GM23338 (cell line): ENCODE measurements around the gene TMEM169. TPM values are rescaled to one million over a fixed set of nuclear protein-coding genes. Genes with fewer than 3 reads are reported as not detected.

ENCODE experiments used
- ATAC-seq: fragments of 200-7000 bp; cut with Tn5 transposase; 3 replicates; pipeline ENCODE4 v1.9.1; 2020
- DNase-seq: peaks from one replicate; pipeline ENCODE4 v3.0.0-alpha.2; 2015; ENCODE audit warnings: low spot score
- H2AFZ ChIP-seq: fragments of 200-600 bp; sonication (generic); 2 replicates; pipeline ENCODE4 v1.8.0; 2016; ENCODE audit warnings: antibody characterized with exemption, mild to moderate bottlenecking, moderate library complexity
- H3F3A ChIP-seq: fragments of 200-600 bp; sonication (generic); replicated peaks from 2 replicates; pipeline ENCODE4 v1.8.0; 2017; ENCODE audit warnings: antibody characterized with exemption, mixed run types, low read depth
- H3K27ac ChIP-seq: fragments of 200-600 bp; sonication (generic); 2 replicates; pipeline ENCODE4 v1.6.1; 2016; ENCODE audit warnings: low read depth
- H3K27me3 ChIP-seq: fragments of 200-600 bp; sonication (generic); 2 replicates; pipeline ENCODE4 v1.8.0; 2016; ENCODE audit warnings: mild to moderate bottlenecking, mixed run types, moderate library complexity; ENCODE audit not compliant: insufficient read depth
- H3K36me3 ChIP-seq: fragments of 200-600 bp; sonication (generic); 2 replicates; pipeline ENCODE4 v1.8.0; 2016; ENCODE audit warnings: mild to moderate bottlenecking; ENCODE audit not compliant: insufficient read depth
- H3K4me1 ChIP-seq: fragments of 200-600 bp; sonication (generic); 2 replicates; pipeline ENCODE4 v1.8.0; 2016; ENCODE audit warnings: mild to moderate bottlenecking, moderate library complexity; ENCODE audit not compliant: insufficient read depth
- H3K4me2 ChIP-seq: fragments of 200-600 bp; sonication (generic); 2 replicates; pipeline ENCODE4 v1.7.1; 2017; ENCODE audit warnings: mixed run types
- H3K4me3 ChIP-seq: fragments of 200-600 bp; sonication (generic); 2 replicates; pipeline ENCODE4 v1.6.1; 2016; ENCODE audit warnings: mixed run types
- H3K79me2 ChIP-seq: fragments of 200-600 bp; sonication (generic); replicated peaks from 2 replicates; pipeline ENCODE4 v1.8.0; 2017; ENCODE audit warnings: mild to moderate bottlenecking; ENCODE audit not compliant: insufficient read depth
- H3K9me2 ChIP-seq: fragments of 200-600 bp; sonication (generic); 2 replicates; pipeline ENCODE4 v1.8.0; 2017; ENCODE audit not compliant: insufficient read depth
- H4K20me1 ChIP-seq: fragments of 200-600 bp; sonication (generic); replicated peaks from 2 replicates; pipeline ENCODE4 v1.8.0; 2017; ENCODE audit warnings: mild to moderate bottlenecking; ENCODE audit not compliant: insufficient read depth
- H3K27ac Mint-ChIP-seq: 2 replicates; pipeline ENCODE4 v1.8.0; 2020; ENCODE audit warnings: inconsistent platforms, mild to moderate bottlenecking, moderate library complexity, mixed read lengths
- H3K27me3 Mint-ChIP-seq: 3 replicates; pipeline ENCODE4 v1.8.0; 2022; ENCODE audit warnings: low read depth, mild to moderate bottlenecking, moderate library complexity, mixed read lengths, inconsistent platforms; ENCODE audit not compliant: insufficient read depth, poor library complexity
- H3K36me3 Mint-ChIP-seq: 3 replicates; pipeline ENCODE4 v1.8.0; 2021; ENCODE audit warnings: low read depth, mild to moderate bottlenecking, inconsistent platforms, moderate library complexity, mixed read lengths
- H3K4me1 Mint-ChIP-seq: 3 replicates; pipeline ENCODE4 v1.8.0; 2020; ENCODE audit warnings: mild to moderate bottlenecking, inconsistent platforms, mixed read lengths
- H3K4me3 Mint-ChIP-seq: 3 replicates; pipeline ENCODE4 v1.8.0; 2021; ENCODE audit warnings: moderate library complexity, mild to moderate bottlenecking, inconsistent platforms, mixed read lengths
- H3K9me3 Mint-ChIP-seq: 3 replicates; pipeline ENCODE4 v1.8.0; 2020; ENCODE audit warnings: moderate library complexity, mild to moderate bottlenecking, inconsistent platforms, mixed read lengths
- EZH2 ChIP-seq: fragments of 200-600 bp; sonication (generic); IDR thresholded peaks from one replicate; pipeline ENCODE4 v1.8.0; 2017; ENCODE audit warnings: antibody characterized with exemption, mild to moderate bottlenecking, low read depth; ENCODE audit not compliant: unreplicated experiment
- EZH2phosphoT487 ChIP-seq: fragments of 200-600 bp; sonication (generic); IDR thresholded peaks from one replicate; pipeline ENCODE4 v1.8.1; 2018; ENCODE audit warnings: antibody characterized with exemption; ENCODE audit not compliant: unreplicated experiment
- JUNB ChIP-seq: IDR thresholded peaks from one replicate; pipeline ENCODE4 v1.6.1; 2016; ENCODE audit warnings: antibody characterized with exemption; ENCODE audit not compliant: unreplicated experiment
- NANOG ChIP-seq: IDR thresholded peaks from 2 replicates; pipeline ENCODE4 v1.6.1; 2016; ENCODE audit warnings: antibody characterized with exemption, borderline replicate concordance
- POLR2AphosphoS5 ChIP-seq: IDR thresholded peaks from 2 replicates; pipeline ENCODE4 v1.6.1; 2016; ENCODE audit warnings: antibody characterized with exemption, low read depth
- STAT1 ChIP-seq: IDR thresholded peaks from one replicate; pipeline ENCODE4 v1.6.1; 2016; ENCODE audit warnings: antibody characterized with exemption; ENCODE audit not compliant: unreplicated experiment
- ZNF331 ChIP-seq: fragments of 250-450 bp; sonication (Bioruptor Pico); IDR thresholded peaks from 2 replicates; pipeline ENCODE4 v1.5.0; 2020; ENCODE audit warnings: low read depth, mild to moderate bottlenecking, moderate library complexity
- polyA plus RNA-seq: library from polyadenylated mRNA; unstranded; fragments of >200 nt; fragmentation: Nextera tagmentation; extraction: Ambion mirVana; gene quantifications from 2 replicates; pipeline ENCODE4 v1.2.1, GENCODE V29; 2016
- total RNA-seq: library from RNA; depleted of rRNA; stranded (reverse); fragments of >200 nt; shearing (Covaris generic); gene quantifications from 2 replicates; pipeline ENCODE4 v1.2.3, GENCODE V29; 2014
- TF ChIP-seq, protein P1 (sequence below): IDR thresholded peaks from 2 replicates; pipeline ENCODE4 v1.6.1; 2016; ENCODE audit warnings: antibody characterized with exemption
- TF ChIP-seq, protein P2 (sequence below), 2 experiments: fragments of 200-600 bp in 1 of 2; sonication (generic) in 1 of 2; conservative IDR thresholded peaks; 2 replicates each; pipeline versions ENCODE4 v1.5.1 to v1.6.1; 2016 to 2017; ENCODE audit warnings: antibody characterized with exemption in 2 of 2, low read depth in 2 of 2, mild to moderate bottlenecking in 2 of 2, moderate library complexity in 1 of 2
- TF ChIP-seq, protein P3 (sequence below): IDR thresholded peaks from one replicate; pipeline ENCODE4 v1.6.1; 2018; ENCODE audit warnings: antibody characterized with exemption; ENCODE audit not compliant: unreplicated experiment

TMEM169 gene
- total and polyA plus RNA-seq, 2 experiments from 2014 or later = 1.4 to 3.9 TPM

DNA sequence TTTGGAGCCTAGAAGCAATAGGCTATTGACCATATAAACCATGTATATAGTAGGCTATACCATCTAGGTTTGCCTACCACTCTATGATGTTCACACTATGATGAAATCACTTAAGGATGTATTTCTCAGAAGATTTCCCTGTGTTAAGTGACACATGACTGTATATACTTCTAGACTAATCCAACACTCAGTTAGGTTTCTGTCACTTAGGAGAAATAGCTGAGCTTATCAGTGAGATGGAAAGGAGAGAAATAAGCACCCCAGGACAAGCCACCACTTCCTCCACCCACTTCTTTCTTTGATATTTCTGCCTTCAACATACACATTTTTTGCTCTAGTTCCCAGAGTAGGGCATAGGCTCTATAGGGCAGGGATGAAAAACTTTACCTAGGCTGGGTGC is 7.9 kb upstream of the TMEM169 start:
- no peaks in the 10 kb centered on the region for H3K27me3 Mint-ChIP-seq

DNA sequence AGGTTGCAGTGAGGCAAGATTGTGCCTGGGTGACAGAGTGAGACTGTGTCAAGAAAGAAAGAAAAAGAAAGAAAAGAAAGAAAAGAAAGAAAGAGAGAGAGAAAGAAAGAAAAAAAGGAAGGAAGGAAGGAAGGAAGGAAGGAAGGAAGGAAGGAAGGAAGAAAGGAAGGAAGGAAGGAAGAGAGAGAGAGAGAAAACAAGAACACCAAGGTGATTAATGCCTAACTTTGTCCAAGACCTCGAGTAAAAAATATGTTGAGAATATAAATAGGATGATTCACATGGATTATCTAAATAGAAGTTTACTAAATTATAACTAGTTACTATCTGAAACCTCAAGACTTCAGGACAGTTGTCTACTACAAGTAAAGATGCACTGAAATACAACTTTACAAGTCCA is 7.3 kb upstream of the TMEM169 start:
- no peak for DNase-seq
- TF ChIP-seq STAT1 (no peak), ZNF331 (CRISPR knock-in tag) (no peak), NANOG (no peak), JUNB (no peak), POLR2AphosphoS5 (no peak), EZH2phosphoT487 (no peak), EZH2 (no peak)
- TF ChIP-seq, protein P1, sequence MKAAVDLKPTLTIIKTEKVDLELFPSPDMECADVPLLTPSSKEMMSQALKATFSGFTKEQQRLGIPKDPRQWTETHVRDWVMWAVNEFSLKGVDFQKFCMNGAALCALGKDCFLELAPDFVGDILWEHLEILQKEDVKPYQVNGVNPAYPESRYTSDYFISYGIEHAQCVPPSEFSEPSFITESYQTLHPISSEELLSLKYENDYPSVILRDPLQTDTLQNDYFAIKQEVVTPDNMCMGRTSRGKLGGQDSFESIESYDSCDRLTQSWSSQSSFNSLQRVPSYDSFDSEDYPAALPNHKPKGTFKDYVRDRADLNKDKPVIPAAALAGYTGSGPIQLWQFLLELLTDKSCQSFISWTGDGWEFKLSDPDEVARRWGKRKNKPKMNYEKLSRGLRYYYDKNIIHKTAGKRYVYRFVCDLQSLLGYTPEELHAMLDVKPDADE = no peak
- TF ChIP-seq, protein P2, sequence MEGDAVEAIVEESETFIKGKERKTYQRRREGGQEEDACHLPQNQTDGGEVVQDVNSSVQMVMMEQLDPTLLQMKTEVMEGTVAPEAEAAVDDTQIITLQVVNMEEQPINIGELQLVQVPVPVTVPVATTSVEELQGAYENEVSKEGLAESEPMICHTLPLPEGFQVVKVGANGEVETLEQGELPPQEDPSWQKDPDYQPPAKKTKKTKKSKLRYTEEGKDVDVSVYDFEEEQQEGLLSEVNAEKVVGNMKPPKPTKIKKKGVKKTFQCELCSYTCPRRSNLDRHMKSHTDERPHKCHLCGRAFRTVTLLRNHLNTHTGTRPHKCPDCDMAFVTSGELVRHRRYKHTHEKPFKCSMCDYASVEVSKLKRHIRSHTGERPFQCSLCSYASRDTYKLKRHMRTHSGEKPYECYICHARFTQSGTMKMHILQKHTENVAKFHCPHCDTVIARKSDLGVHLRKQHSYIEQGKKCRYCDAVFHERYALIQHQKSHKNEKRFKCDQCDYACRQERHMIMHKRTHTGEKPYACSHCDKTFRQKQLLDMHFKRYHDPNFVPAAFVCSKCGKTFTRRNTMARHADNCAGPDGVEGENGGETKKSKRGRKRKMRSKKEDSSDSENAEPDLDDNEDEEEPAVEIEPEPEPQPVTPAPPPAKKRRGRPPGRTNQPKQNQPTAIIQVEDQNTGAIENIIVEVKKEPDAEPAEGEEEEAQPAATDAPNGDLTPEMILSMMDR (conservative IDR thresholded peaks at IDR 0.05; ENCODE audit: low read depth in 2 of 2) = no peak
- TF ChIP-seq, protein P3, sequence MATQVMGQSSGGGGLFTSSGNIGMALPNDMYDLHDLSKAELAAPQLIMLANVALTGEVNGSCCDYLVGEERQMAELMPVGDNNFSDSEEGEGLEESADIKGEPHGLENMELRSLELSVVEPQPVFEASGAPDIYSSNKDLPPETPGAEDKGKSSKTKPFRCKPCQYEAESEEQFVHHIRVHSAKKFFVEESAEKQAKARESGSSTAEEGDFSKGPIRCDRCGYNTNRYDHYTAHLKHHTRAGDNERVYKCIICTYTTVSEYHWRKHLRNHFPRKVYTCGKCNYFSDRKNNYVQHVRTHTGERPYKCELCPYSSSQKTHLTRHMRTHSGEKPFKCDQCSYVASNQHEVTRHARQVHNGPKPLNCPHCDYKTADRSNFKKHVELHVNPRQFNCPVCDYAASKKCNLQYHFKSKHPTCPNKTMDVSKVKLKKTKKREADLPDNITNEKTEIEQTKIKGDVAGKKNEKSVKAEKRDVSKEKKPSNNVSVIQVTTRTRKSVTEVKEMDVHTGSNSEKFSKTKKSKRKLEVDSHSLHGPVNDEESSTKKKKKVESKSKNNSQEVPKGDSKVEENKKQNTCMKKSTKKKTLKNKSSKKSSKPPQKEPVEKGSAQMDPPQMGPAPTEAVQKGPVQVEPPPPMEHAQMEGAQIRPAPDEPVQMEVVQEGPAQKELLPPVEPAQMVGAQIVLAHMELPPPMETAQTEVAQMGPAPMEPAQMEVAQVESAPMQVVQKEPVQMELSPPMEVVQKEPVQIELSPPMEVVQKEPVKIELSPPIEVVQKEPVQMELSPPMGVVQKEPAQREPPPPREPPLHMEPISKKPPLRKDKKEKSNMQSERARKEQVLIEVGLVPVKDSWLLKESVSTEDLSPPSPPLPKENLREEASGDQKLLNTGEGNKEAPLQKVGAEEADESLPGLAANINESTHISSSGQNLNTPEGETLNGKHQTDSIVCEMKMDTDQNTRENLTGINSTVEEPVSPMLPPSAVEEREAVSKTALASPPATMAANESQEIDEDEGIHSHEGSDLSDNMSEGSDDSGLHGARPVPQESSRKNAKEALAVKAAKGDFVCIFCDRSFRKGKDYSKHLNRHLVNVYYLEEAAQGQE = no peak

More for the DNA sequence above, 7.9 kb upstream of the TMEM169 start:
- no peak for DNase-seq
- no peak overlapping the region for H3K27ac Mint-ChIP-seq
- Histone ChIP-seq H3K27me3 (no peaks in the 10 kb centered on the region), H4K20me1 (peaks cover 8% of the 10 kb centered on the region), H3K4me2 (no peak overlapping the region), H3K4me3 (no peak overlapping the region), H3K36me3 (0 out of 2 replicates have a peak, but pooled peaks cover 3% of the 10 kb centered on the region), H3K9me2 (no peaks in the 10 kb centered on the region), H3K79me2 (no peaks in the 10 kb centered on the region; the same call in 1 of the 2 replicates), H3K4me1 (no peaks in the 10 kb centered on the region), H2AFZ (no peak overlapping the region), H3K27ac (no peak overlapping the region), H3F3A (no peaks in the 10 kb centered on the region)
- no peaks in the 10 kb centered on the region for H3K36me3 Mint-ChIP-seq
- TF ChIP-seq, protein P2 (conservative IDR thresholded peaks at IDR 0.05; ENCODE audit: low read depth in 2 of 2) = no peak
- TF ChIP-seq ZNF331 (CRISPR knock-in tag) = no peak
- no peaks in the 10 kb centered on the region for H3K4me1 Mint-ChIP-seq
- no peaks in the 10 kb centered on the region; the same call in 2 of the 3 replicates for H3K9me3 Mint-ChIP-seq
- ATAC-seq = no peak
- H3K4me3 Mint-ChIP-seq = no peak overlapping the region

More for the DNA sequence above, 7.3 kb upstream of the TMEM169 start:
- Histone ChIP-seq H3K4me2 (no peak overlapping the region), H3K27me3 (no peaks in the 10 kb centered on the region), H3K9me2 (no peaks in the 10 kb centered on the region), H3K36me3 (0 out of 2 replicates have a peak, but pooled peaks cover 3% of the 10 kb centered on the region), H3F3A (no peaks in the 10 kb centered on the region), H3K79me2 (no peaks in the 10 kb centered on the region; the same call in 1 of the 2 replicates), H4K20me1 (peaks cover 8% of the 10 kb centered on the region), H3K4me1 (no peaks in the 10 kb centered on the region), H2AFZ (no peak overlapping the region), H3K4me3 (no peak overlapping the region), H3K27ac (no peak overlapping the region)
- no peak overlapping the region for H3K27ac Mint-ChIP-seq
- H3K27me3 Mint-ChIP-seq = no peaks in the 10 kb centered on the region
- no peaks in the 10 kb centered on the region; the same call in 2 of the 3 replicates for H3K9me3 Mint-ChIP-seq
- no peaks in the 10 kb centered on the region for H3K4me1 Mint-ChIP-seq
- no peaks in the 10 kb centered on the region for H3K36me3 Mint-ChIP-seq
- H3K4me3 Mint-ChIP-seq = no peak overlapping the region
- no peak for ATAC-seq
